HG02610 (cell line): ENCODE results near the gene KIF2B.
"Not testable (repeated sequence)": the region's sequence is repeated elsewhere in the genome, so short reads cannot be mapped to it uniquely, and the experiment has no call there.

ENCODE experiments used
- ATAC-seq: cut with Tn5 transposase; IDR thresholded peaks from one replicate; pipeline ENCODE4 v1.9.1; 2021; ENCODE audit warnings: mild to moderate bottlenecking, moderate library complexity; ENCODE audit not compliant: unreplicated experiment

The KIF2B gene, protein sequence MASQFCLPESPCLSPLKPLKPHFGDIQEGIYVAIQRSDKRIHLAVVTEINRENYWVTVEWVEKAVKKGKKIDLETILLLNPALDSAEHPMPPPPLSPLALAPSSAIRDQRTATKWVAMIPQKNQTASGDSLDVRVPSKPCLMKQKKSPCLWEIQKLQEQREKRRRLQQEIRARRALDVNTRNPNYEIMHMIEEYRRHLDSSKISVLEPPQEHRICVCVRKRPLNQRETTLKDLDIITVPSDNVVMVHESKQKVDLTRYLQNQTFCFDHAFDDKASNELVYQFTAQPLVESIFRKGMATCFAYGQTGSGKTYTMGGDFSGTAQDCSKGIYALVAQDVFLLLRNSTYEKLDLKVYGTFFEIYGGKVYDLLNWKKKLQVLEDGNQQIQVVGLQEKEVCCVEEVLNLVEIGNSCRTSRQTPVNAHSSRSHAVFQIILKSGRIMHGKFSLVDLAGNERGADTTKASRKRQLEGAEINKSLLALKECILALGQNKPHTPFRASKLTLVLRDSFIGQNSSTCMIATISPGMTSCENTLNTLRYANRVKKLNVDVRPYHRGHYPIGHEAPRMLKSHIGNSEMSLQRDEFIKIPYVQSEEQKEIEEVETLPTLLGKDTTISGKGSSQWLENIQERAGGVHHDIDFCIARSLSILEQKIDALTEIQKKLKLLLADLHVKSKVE

DNA sequence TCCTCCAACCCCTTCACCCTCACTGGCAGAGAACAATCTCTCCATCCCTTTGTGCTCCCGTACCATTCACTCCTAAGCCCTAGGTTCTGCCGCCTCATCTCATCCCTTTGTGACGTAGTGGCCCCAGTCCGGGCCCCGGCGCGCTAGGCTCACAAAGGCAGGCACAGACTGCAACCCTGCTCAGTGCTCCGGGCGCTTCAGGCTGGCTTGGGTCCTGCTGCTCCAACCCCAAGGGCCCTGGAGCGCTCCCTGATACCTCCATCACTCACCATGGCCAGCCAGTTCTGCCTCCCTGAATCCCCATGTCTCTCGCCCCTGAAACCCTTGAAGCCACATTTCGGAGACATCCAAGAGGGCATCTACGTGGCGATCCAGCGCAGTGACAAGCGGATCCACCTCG, at the start of gene KIF2B:
TSS of gene KIF2B (plus strand) at position 164 of the 400 bp plus-strand sequence. CDS start at position 271, 107 bp downstream.
- no peak for ATAC-seq

DNA sequence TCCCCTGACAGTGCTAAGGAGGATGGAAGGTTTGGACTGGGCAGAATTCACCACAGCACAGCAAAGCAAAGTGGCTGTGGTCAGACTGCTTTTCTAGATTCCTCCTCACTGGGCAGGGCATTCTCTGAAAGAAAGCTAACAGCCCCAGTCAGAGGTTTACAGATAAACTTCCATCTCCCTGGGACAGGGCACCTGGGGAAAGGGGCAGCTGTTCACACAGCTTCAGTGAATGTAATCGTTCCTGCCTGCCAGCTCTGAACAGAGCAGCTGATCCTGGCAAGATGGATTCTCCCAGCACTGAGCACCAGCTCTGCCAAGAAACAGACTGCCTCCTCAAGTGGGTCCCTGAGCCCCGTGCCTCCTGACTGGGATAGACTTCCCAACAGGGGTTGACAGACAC, 42.4 kb upstream of the KIF2B start:
- ATAC-seq, result no peak

DNA sequence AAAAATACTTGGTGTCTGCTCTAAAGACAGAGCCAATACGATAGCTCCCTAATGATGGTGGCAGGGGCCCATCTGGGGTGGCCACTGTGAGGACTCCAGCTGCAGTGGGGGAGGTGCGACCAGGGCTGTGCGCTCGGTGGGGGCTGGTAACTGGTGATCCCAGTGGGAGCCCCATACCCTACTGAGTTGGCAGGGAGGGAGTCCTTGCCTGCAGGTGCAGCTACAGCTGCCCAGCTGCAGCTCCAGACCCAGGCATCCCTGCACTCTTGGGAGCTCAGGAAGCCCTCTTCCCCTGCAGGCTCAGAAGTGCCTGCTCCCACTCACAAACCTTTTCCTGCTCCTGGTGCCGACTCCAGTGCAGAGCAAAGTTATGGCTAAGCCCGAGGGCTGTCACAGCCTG, 31.2 kb upstream of the KIF2B start:
- no peak for ATAC-seq

DNA sequence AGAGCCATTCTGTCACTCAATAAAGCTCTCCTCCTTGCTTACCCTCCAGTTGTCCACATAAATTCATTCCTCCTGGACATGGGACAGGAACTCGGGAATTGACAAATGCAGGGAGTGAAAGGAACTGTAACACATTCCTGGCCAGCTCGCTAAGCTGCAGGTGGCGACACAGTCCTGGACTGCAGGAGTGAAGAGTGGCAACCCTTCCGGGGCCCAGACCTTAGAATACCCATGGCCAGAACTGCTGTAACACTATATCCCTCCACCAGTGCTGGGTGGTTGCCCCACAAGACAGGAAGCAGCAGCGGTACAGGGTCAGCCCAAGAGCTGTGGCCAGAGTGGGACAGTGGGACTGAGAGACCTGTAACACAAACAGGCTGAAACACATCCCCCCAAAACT, 30.3 kb upstream of the KIF2B start:
- no peak for ATAC-seq

DNA sequence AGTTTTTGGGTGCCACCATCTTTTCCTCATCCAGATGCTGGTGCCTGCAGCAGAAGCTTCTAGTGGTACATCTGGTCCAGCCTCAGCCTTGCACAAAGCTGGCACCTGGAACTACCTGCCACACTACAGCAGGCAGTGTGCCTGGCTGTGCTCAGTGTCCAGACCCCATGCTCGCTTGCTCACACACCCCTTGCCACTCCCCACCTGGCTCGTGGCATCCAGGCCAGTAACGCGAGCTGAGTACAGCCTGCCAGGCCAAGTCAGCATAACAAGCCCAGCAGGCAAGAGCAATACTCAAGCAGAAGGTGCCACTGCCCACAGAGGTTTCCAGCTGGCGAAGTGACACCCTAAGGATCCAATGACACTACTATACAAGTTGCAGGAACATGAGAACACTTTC, 29.7 kb upstream of the KIF2B start:
- ATAC-seq, result no peak

DNA sequence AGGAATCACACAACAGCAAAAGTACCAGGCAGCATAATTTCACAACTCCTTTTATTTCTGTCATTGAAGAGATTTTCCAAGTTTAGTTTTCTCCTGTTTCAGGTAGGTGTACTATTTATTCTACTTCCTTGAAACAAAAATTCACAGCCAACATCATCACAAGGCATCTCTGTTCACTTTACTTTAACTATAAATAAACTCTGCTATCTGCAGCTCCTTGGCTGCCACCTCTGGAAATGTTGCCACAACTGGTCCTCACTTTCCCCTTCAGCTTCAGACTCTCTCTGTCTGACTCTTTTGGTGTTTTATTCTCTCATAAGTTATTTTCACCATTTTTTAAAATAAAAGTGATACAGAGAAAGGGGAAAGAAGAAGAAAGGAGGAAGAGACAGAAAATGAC, 27.9 kb upstream of the KIF2B start:
- no peak for ATAC-seq

DNA sequence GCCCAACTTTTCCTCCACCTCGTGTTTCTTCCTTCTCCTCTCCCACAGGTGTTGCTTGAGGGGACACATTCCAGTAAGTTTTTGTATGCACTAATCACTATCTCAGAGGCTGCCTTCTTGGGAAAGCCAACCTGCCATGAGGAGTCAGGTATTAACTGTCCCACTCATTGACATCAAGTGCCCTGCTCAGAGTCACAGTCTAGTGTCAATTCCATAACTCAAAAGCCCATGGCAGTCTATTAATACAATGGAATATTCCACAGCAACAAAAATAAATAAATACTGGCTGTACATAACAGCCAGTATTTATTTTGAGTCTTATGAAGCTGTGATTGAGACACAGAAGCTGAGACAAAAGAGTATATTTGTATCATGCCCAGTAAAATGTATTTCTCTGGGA, 26.1 kb upstream of the KIF2B start:
- ATAC-seq, result no peak

DNA sequence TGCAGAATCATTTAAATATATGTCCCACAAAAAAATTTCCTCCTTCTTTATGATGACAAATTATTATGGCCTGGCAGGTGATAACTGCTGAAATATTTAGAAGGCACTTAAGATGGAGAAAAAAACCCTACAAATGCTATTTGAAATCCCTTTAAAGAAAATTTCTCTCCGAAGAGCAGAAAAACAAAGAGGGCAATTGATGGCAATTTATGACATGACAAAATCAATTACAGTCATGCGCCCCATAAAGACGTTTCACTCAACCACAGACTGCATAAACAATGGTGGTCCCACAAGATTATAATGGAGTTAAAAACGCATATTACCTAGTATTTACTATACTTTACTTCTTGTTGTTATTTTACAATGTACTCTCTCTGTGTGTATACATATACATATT, 25.2 kb upstream of the KIF2B start:
- ATAC-seq, result no peak

DNA sequence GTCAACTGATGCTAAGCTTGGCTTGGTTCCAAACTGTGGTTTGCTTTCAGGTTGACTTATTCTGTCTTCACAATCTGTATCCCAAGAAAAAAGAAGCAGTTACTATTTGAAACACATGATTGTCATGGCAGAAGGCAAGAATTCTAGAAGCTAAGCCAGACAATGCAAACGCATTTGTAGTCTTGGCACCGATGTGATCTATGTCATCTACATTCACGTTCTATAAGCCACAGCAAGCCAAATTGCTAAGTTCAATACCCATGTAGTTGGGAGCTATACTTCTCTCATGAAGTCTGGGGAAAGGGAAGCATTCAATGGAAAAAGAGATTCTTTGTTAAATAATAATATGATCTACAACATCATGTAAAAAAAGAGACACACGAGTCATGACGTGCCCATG, 18.3 kb upstream of the KIF2B start:
- ATAC-seq, result no peak

DNA sequence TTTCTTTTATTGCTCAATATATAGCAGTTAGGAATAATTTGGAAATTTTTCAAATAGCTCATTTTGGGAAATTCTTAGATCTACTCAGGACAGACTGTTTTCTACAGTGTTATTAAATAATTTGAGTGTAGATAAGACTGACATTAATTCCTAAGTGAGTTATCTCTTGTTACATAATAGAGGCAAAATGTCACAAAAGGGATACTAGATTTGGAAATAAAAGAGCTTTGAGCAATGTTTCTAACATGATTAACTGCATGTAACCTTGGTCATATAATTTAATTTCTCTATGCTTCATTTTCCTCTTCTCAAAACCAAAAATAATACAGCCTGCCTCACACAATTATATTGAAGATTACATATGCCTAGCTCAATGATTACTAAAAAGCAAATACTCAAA, 16.3 kb upstream of the KIF2B start:
- ATAC-seq, result no peak

DNA sequence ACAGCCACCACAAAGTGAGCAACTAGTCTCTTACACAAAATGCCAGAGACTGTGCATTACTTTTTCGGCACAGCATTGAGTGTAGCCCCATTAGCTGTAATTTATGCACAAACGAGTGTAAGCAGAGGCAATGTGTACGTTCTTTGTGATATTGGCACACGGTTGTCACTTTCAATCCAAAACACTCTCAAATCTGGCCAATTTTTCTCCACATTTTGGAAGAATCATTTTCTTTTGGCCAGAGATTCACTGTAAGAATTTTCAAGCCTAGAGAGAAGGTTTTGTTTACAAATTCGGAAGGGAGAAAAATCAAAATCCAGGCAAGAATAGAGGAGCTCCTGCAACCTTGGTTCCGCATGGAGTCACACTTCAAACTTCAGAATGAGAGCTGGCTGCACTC, 15.4 kb upstream of the KIF2B start:
- ATAC-seq, result no peak

DNA sequence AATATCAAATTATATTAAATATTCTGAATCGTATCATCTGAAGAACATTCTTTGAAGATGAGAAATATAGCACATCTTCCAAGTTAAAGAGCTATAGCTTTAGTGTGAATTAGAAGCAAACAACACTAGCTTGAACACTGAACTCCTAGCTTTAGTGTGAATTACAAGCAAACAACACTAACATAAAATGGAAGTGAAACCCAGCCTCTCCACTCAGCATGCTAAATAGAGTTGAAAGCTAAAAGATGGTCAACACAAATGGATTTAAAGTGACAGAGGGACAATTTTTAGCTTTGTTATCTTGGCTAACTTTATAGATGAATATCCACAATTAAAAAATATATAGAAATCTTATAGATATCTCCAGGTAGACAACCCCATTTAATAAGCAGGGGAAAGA, 4.5 kb upstream of the KIF2B start:
- ATAC-seq, result no peak

DNA sequence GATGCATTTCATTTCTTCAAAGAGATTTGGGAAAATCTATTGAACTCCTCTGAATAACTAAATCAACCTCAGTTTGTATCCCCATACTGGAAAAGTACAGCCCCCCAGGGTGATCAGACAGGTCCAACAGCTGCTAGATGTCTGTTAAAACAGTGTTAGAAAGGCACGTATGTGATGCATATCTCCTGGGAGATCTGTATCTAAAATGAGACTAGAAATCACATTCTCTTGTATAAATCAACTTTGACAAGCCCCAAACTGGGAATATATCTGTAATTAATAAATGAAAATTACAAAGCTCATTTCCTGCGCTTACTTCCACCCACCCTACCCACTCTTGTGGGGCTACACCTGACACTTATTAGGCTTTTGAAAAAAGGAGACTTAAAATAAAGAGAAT, 3.8 kb upstream of the KIF2B start:
- no peak for ATAC-seq

DNA sequence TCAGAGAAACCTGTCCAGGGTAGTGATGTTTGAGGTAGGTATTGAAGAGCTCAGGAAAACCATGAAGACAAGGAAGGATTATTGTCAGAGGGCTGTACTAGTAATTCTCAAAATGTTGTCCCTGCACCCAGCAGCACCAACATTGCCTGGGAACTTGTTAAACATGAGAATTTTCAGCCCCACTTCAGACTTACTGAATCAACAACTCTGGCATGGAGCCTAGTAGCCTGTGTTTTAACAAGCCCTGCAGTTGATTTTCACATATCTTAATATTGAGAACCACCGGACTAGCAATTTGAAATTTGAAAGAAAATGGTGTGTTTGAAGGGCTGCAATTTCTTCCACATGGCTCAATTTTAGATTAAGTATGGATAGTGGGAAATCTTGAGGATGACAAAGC, 2.8 kb upstream of the KIF2B start:
- ATAC-seq, result no peak

DNA sequence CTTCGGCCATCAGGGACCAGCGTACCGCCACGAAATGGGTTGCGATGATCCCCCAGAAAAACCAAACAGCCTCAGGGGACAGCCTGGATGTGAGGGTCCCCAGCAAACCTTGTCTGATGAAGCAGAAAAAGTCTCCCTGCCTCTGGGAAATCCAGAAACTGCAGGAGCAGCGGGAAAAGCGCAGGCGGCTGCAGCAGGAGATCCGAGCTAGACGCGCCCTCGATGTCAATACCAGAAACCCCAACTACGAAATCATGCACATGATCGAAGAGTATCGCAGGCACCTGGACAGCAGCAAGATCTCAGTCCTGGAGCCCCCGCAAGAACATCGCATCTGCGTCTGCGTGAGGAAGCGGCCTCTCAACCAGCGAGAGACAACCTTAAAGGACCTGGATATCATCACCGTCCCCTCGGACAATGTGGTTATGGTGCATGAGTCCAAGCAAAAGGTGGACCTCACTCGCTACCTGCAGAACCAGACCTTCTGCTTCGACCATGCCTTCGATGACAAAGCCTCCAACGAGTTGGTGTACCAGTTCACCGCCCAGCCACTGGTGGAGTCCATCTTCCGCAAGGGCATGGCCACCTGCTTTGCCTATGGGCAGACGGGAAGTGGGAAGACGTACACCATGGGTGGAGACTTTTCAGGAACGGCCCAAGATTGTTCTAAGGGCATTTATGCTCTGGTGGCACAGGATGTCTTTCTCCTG, 769 bp downstream of the KIF2B start:
- no peak for ATAC-seq

DNA sequence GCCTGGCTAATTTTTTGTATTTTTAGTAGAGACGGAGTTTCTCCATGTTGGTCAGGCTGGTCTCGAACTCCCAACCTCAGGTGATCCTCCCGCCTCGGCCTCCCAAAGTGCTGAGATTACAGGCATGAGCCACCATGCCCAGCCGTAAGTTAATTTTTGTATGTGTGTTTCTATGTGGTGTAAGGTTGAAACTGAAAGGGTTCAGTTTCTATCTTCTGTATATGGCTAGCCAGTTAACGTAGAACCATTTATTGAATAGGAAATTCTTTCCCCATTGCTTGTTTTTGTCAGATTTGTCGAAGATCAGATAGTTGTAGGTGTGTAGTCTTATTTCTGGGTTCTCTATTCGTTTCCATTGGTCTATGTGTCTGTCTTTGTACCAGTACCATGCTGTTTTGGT, 12.0 kb downstream of the KIF2B start:
- not testable (repeated sequence) for ATAC-seq

DNA sequence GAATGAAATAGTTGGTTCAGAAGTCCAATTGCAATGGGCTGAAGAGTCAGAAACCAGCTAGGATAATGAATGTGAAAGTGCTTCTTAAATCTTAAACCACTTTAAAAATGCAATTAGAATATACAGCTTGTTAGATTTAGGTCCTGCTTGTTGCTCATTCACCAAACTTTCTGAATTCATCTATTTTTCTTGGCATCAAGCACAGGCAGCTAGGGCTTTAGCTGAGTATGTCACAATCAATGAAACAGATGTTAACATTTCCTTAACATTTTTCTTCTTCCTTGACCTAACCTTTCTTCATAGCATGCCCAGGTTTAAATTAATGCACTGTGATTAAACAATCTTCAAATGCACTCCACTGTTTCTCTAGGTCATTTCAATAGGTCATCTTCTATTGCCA, 14.4 kb downstream of the KIF2B start:
- no peak for ATAC-seq

DNA sequence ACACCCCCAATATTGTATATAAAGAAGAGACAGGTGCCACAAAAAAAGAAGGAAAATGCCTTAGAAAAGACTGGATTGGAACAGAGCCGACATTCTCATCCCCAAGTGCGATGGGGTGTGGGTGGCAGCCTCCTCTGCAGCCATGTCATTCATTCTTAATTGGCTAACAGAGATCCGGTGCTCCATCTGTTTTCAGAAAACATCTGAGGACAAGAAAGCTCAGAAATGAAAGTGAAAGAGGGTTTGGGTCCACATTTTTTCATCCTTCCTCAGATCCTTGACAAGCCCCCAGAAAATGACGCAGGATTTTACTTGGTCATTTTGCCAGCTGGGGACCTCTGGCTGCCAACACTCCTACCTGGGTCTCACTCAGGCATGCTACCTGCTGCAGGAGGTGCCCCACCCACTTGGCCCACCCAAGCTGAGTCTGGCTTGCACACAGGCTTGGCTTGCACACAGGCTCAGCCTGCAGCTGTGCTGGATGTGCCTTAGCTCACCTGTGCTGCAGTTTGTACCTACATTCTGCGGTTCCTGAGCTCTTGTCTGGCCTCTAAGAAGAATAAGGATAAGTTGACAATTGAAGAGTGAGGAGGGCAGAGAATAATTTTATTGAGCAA, 21.9 kb downstream of the KIF2B start:
- no peak for ATAC-seq

DNA sequence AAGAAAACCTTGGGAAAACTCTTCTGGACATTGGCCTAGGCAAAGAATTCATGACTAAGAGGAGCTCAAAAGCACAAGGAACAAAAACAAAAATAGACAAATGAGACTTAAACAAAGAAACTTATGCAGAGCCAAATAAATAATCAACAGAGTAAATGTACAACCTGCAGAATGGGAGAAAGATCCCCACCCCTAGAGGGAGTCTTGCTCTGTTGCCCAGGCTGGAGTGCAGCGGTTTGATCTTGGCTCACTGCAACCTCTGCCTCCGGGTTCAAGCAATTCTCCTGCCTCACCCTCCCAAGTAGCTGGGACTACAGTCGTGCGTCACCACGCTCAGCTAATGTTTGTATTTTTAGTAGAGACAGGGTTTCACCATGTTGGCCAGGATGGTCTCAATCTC, 48.4 kb downstream of the KIF2B start:
- ATAC-seq, result not testable (repeated sequence)
